Gastrocnemius medialis (tissue), 4 donors: ENCODE data around the gene GYS2. TPM values are rescaled to one million over a fixed set of nuclear protein-coding genes. Genes with fewer than 3 reads are reported as not detected.
"Not testable (repeated sequence)": the region's sequence is repeated elsewhere in the genome, so short reads cannot be mapped to it uniquely, and the experiment has no call there.

Experiments used
- ATAC-seq, 2 donors: fragments of 150-250 bp; one replicate each; pipeline ENCODE4 v1.9.1; 2016
- DNase-seq, 2 donors: peaks; one replicate each; pipeline ENCODE4 v3.0.0-alpha.2; 2019
- H3K27ac ChIP-seq, 4 donors: fragments of 200-600 bp; sonication (generic); 1 replicate in 1 of 4; 2 replicates in 3 of 4; pipeline ENCODE4 v1.5.1; 2016 to 2018; ENCODE audit warnings: mild to moderate bottlenecking in 2 of 4, moderate library complexity in 1 of 4
- H3K27me3 ChIP-seq, 3 donors: fragments of 200-600 bp; sonication (generic) in 2 of 3; 1 replicate in 1 of 3; 2 replicates in 2 of 3; pipeline versions ENCODE4 v1.5.1 to v1.6.0; 2016 to 2019; ENCODE audit warnings: mild to moderate bottlenecking in 1 of 3, moderate library complexity in 1 of 3
- H3K36me3 ChIP-seq, 2 donors: fragments of 200-600 bp; sonication (generic) in 1 of 2; one replicate each; pipeline ENCODE4 v1.5.1; 2017 to 2018
- H3K4me1 ChIP-seq, 2 donors: fragments of 200-600 bp; sonication (generic) in 1 of 2; one replicate each; pipeline ENCODE4 v1.5.1; 2016 to 2017; ENCODE audit warnings: mild to moderate bottlenecking in 2 of 2
- H3K4me3 ChIP-seq, 4 donors: fragments of 200-600 bp; sonication (generic) in 3 of 4; 1 replicate in 1 of 4; 2 replicates in 3 of 4; pipeline ENCODE4 v1.5.1; 2016 to 2019; ENCODE audit warnings: mild to moderate bottlenecking in 2 of 4
- H3K9me3 ChIP-seq, 3 donors: fragments of 200-600 bp; sonication (generic) in 2 of 3; 1 replicate in 1 of 3; 2 replicates in 2 of 3; pipeline ENCODE4 v1.5.1; 2016 to 2019
- POLR2A ChIP-seq, 2 donors: fragments of 450-650 bp; IDR thresholded peaks; one replicate each; pipeline ENCODE4 v1.6.1; 2017; ENCODE audit warnings: antibody characterized with exemption in 2 of 2, mild to moderate bottlenecking in 2 of 2, moderate library complexity in 2 of 2
- in situ Hi-C, 4 donors: fragments of 200-750 bp; cut with MboI; loops; one replicate each; pipeline versions ENCODE4 v1.15.0 to v1.8.0; 2017; ENCODE audit warnings: low sequenced_read_pairs in 4 of 4
- intact Hi-C: fragments of 100-400 bp; cut with DNase I; formaldehyde crosslinking; loops from one replicate; pipeline ENCODE4 v1.15.1; 2023; ENCODE audit warnings: low total_unique reads
- total RNA-seq, 4 donors: library from RNA; depleted of rRNA; stranded (reverse); fragments of >200 nt; gene quantifications; one replicate each; pipeline versions ENCODE4 v1.1.0 to v1.2.3, GENCODE V29; 2016
- TF ChIP-seq, protein P1 (sequence below), 5 experiments: fragments of 450-650 bp in 3 of 5; fragments of 200-600 bp in 2 of 5; sonication (generic) in 2 of 5; IDR thresholded peaks in 4 of 5; conservative IDR thresholded peaks in 1 of 5; 1 replicate in 4 of 5; 2 replicates in 1 of 5; pipeline ENCODE4 v1.5.1; 2016 to 2019; ENCODE audit warnings: antibody characterized with exemption in 5 of 5, mild to moderate bottlenecking in 3 of 5, moderate library complexity in 3 of 5

GYS2 gene
- total RNA-seq, 4 donors from 2014 or later, result 0.11 TPM; not detected in 3

DNA sequence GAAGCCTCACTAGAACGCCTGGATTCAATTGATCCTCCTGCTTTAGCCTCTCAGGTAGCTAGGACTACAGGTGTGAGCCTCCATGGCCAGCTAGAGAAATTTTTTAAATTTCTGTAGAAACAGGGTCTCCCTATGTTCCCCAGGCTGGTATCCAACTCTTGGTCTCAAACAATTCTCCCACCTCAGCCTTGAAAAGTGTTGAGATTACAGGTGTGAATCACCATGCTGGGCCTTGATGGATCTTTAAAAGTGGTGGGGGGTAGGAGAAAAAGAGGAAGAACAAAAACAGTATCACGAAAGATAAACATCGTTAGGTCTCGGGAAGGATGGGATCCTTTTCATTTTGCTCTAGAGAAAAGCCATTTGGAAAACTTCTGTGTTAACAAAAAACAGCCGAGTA is 4.5 kb downstream of the GYS2 start:
- no peak for ATAC-seq
- no peak overlapping the region for H3K27ac ChIP-seq
- TF ChIP-seq, protein P1, sequence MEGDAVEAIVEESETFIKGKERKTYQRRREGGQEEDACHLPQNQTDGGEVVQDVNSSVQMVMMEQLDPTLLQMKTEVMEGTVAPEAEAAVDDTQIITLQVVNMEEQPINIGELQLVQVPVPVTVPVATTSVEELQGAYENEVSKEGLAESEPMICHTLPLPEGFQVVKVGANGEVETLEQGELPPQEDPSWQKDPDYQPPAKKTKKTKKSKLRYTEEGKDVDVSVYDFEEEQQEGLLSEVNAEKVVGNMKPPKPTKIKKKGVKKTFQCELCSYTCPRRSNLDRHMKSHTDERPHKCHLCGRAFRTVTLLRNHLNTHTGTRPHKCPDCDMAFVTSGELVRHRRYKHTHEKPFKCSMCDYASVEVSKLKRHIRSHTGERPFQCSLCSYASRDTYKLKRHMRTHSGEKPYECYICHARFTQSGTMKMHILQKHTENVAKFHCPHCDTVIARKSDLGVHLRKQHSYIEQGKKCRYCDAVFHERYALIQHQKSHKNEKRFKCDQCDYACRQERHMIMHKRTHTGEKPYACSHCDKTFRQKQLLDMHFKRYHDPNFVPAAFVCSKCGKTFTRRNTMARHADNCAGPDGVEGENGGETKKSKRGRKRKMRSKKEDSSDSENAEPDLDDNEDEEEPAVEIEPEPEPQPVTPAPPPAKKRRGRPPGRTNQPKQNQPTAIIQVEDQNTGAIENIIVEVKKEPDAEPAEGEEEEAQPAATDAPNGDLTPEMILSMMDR (IDR thresholded peaks at IDR 0.05 in 4 of 5, conservative IDR thresholded peaks at IDR 0.05 in 1 of 5), result no peak
- TF ChIP-seq POLR2A (IDR thresholded peaks at IDR 0.05), result no peak

DNA sequence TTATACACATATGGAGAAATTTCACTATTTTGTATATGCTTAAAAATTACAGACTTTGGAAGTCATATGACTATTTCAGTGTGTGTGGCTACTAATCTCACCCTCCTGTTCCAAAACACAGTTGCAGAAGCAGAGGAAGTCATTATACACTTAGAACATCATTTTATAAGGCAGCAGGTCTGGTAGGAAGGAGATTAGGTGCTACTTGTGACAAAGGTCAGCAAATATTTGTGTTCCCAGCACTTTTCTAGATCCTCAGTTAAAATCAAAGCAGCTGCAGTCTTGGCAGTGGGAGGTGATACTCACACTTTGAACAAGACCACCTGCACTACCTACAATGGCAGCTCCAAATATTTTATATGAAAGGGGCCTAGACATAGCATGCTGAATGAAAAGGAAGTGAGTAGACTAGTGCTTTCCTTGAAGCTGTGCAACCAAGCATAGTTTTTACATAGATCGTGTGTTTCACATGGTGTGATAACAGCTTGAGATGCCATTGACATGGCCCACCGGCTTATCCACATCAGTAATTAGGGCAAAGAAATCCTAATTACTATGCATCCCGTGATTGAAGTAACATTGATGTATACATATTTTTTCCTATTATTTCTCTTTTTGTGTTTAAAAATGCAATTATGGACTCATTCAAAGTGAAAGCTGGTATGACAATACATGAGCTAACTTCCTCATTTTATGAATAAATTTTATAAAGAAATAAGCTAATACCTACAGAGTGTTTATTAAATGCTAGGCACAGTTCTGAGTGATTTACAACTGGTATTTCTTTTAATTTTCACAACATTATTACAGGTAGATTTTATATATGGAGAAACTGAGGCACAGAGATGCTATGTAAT is 5.3 kb downstream of the GYS2 start:
- TF ChIP-seq, protein P1 (IDR thresholded peaks at IDR 0.05 in 4 of 5, conservative IDR thresholded peaks at IDR 0.05 in 1 of 5), result no peak
- TF ChIP-seq POLR2A (IDR thresholded peaks at IDR 0.05), result no peak
- no peaks in the 10 kb centered on the region for H3K4me1 ChIP-seq
- in situ Hi-C loops, result no loop called here
- H3K36me3 ChIP-seq, result no peaks in the 10 kb centered on the region
- H3K27me3 ChIP-seq, result no peaks in the 10 kb centered on the region
- no peak for DNase-seq
- ATAC-seq, result no peak
- H3K9me3 ChIP-seq, result no peaks in the 10 kb centered on the region
- no peak overlapping the region for H3K27ac ChIP-seq
- H3K4me3 ChIP-seq, result no peak overlapping the region
- intact Hi-C loops, result no loop called here

More for the DNA sequence above, 4.5 kb downstream of the GYS2 start:
- in situ Hi-C loops (loop anchor here in 1 of 4 donors (10.0 kb wide), 1 partner anchor 75 kb away; no protein-coding TSS in a partner anchor), intact Hi-C loops (no loop called here)
- no peak for DNase-seq
- Histone ChIP-seq H3K4me3 (no peak overlapping the region), H3K9me3 (no peaks in the 10 kb centered on the region), H3K36me3 (no peaks in the 10 kb centered on the region), H3K27me3 (no peaks in the 10 kb centered on the region), H3K4me1 (no peaks in the 10 kb centered on the region)

DNA sequence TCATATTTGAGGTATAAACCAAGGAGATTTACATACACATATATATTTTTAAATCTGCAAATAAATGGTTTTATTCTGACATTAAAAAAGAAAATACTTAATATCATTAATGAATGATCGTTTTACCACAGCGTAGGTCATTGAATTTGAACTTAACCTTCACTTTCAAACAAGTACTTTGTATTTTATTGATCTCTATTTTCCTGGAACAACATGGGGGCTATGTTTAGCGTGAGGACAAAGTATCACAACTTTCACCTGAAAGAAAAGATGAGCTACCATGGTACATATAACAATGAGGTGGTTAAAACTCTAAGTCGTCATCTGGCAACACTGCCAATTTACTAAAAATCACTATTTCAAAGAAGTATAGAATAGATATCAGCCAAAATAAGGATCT is 6.0 kb downstream of the GYS2 start:
- ATAC-seq, result no peak
- in situ Hi-C loops (no loop called here), intact Hi-C loops (no loop called here)
- TF ChIP-seq, protein P1 (IDR thresholded peaks at IDR 0.05 in 4 of 5, conservative IDR thresholded peaks at IDR 0.05 in 1 of 5), result no peak
- TF ChIP-seq POLR2A (IDR thresholded peaks at IDR 0.05), result no peak
- Histone ChIP-seq H3K9me3 (no peaks in the 10 kb centered on the region), H3K4me1 (no peaks in the 10 kb centered on the region), H3K27ac (no peak overlapping the region), H3K4me3 (no peak overlapping the region), H3K27me3 (no peaks in the 10 kb centered on the region), H3K36me3 (no peaks in the 10 kb centered on the region)
- DNase-seq, result no peak

DNA sequence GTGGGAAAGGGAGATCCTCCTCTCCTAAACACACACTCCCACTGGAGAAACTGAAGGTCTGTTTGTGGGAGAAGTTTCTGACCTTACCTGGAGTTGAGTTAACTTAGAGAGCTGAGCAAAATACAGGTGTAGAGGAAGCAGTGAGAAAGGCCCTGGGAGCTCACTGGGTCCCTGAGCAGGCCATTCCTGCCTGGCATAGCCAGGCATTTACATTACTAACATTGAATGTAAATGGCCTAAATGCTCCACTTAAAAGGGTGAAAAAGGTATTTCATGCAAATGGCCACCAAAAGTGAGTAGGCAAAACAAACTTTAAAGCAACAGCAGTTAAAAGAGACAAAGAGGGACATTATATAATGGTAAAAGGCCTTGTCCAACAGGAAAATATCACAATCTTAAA is 9.3 kb downstream of the GYS2 start:
- H3K27me3 ChIP-seq, H3K4me3 ChIP-seq, ATAC-seq, H3K9me3 ChIP-seq, intact Hi-C loops, H3K4me1 ChIP-seq, H3K27ac ChIP-seq, H3K36me3 ChIP-seq, DNase-seq, in situ Hi-C loops: not testable (repeated sequence)

DNA sequence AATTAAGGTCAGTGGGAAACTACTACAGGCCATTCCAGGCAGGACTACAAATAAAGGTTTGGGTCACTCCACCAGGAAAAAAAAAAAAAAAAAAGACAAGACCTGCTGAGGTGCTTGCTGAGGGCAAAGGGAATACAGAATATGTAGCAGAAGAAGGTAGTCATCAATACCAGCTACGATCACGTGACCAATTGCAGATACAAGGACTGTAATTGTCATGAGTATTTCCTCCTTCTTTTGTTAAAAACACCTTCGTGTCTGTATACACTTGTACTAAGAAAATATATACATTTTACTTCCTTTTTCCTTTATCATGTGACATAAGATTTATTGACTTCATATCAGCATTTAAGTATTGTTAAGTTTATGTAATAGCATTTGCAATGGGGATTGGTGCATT is 19.2 kb downstream of the GYS2 start:
- Histone ChIP-seq H3K9me3 (no peaks in the 10 kb centered on the region), H3K27ac (no peak overlapping the region), H3K27me3 (no peaks in the 10 kb centered on the region), H3K36me3 (no peaks in the 10 kb centered on the region), H3K4me3 (no peak overlapping the region), H3K4me1 (no peaks in the 10 kb centered on the region)
- in situ Hi-C loops (no loop called here), intact Hi-C loops (no loop called here)
- TF ChIP-seq, protein P1 (IDR thresholded peaks at IDR 0.05 in 4 of 5, conservative IDR thresholded peaks at IDR 0.05 in 1 of 5), result no peak
- no peak for TF ChIP-seq POLR2A (IDR thresholded peaks at IDR 0.05)
- no peak for ATAC-seq
- no peak for DNase-seq

DNA sequence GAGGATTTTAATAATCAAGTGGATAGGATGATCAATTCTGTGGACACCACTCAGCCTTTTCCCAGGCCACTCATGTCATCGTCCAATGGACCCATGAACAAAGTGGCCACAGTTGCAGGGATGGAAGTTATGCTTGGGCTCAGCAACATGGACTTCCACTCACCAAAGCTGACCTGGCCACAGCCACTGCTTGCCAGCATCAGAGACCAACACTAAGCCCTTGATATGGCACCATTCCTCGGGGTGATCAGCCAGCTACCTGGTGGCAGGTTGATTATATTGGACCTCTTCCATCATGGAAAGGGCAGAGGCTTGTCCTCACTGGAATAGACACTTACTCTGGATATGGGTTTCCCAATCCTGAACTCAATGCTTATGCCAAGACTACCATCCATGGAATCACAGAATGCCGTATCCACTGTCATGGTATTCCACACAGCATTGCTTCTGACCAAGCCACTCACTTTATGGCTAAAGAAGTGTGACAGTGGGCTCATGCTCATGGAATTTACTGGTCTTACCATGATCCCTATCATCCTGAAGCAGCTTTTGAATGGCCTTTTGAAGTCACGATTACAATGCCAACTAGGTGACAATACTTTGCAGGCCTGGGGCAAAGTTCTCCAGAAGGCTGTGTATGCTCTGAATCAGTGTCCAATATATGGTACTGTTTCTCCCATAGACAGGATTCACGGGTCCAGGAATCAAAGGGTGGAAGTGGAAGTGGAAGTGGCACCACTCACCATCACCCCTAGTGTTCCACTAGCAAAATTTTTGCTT is 20.1 kb downstream of the GYS2 start:
- intact Hi-C loops, in situ Hi-C loops, H3K9me3 ChIP-seq, ATAC-seq, H3K27me3 ChIP-seq, H3K27ac ChIP-seq, H3K4me3 ChIP-seq, H3K36me3 ChIP-seq, H3K4me1 ChIP-seq, DNase-seq: not testable (repeated sequence)
